ENCODE data around the gene CMSS1. TPM values are rescaled to one million over a fixed set of nuclear protein-coding genes. Genes with fewer than 3 reads are reported as not detected.
"Not testable (repeated sequence)": the region's sequence is repeated elsewhere in the genome, so short reads cannot be mapped to it uniquely, and the experiment has no call there.

Gene CMSS1
- total RNA-seq, 4 donors from 2014 or later = 11.2 to 16.3 (median 14.1) TPM

GRCh38 chr3:100047455-100048141, 229.9 kb downstream of the CMSS1 start:
- Histone ChIP-seq H3K36me3 (no peaks in the 10 kb centered on the region), H3K27me3 (no peaks in the 10 kb centered on the region), H3K9me3 (no peaks in the 10 kb centered on the region), H3K4me1 (peaks cover 40 to 56% (median 47%) of the 10 kb centered on the region in 4 donors), H3K27ac (replicated peaks in 1 of 4) (peak overlapping the region; percentile 68 to 93 (median 84)), H3K4me3 (peak overlapping the region in 2 of 4 donors; percentile 8 to 20)
- DNase-seq (ENCODE audit: extremely low spot score) = no peak
- TF ChIP-seq POLR2AphosphoS5 (IDR thresholded peaks at IDR 0.05) = peak in 1 of 2 donors; percentile 22
- TF ChIP-seq CTCF (IDR thresholded peaks at IDR 0.05) = no peak
- TF ChIP-seq EP300 (IDR thresholded peaks at IDR 0.05) = no peak
- 52% methylated on average over 6 of the region's 6 CpGs for WGBS
- intact Hi-C loops (cut with DNase I) = loop anchor here (10.0 kb wide), 1 partner anchor 203 kb away; no protein-coding TSS in a partner anchor

- peak overlapping the region; percentile 68 to 93 (median 84) for H3K27ac ChIP-seq (replicated peaks in 1 of 4)
- H3K4me3 ChIP-seq = no peak overlapping the region
- no peaks in the 10 kb centered on the region for H3K36me3 ChIP-seq
- WGBS = 100% methylated on average over 3 of the region's 3 CpGs
- DNase-seq (ENCODE audit: extremely low spot score) = no peak
- H3K4me1 ChIP-seq = peaks cover 34 to 49% (median 41%) of the 10 kb centered on the region in 4 donors
- H3K27me3 ChIP-seq = no peaks in the 10 kb centered on the region
- intact Hi-C loops (cut with DNase I) = loop anchor here (10.0 kb wide), 1 partner anchor 203 kb away; no protein-coding TSS in a partner anchor
- no peaks in the 10 kb centered on the region for H3K9me3 ChIP-seq
- TF ChIP-seq POLR2AphosphoS5 (IDR thresholded peaks at IDR 0.05) (no peak), CTCF (IDR thresholded peaks at IDR 0.05) (no peak), POLR2A (IDR thresholded peaks at IDR 0.05; ENCODE audit: low read depth) (no peak), EP300 (IDR thresholded peaks at IDR 0.05) (no peak)
Observed at GRCh38 chr3:100048248-100048647, 230.6 kb downstream of the CMSS1 start.

GRCh38 chr3:100051513-100051912, 233.9 kb downstream of the CMSS1 start:
- DNase-seq (ENCODE audit: extremely low spot score); H3K4me3 ChIP-seq; H3K9me3 ChIP-seq; H3K27me3 ChIP-seq; H3K36me3 ChIP-seq; intact Hi-C loops (cut with DNase I); H3K27ac ChIP-seq (replicated peaks in 1 of 4): not testable (repeated sequence)
- H3K4me1 ChIP-seq = peaks cover 16 to 22% (median 21%) of the 10 kb centered on the region in 4 donors
- WGBS = 95% methylated on average over 3 of the region's 3 CpGs

GRCh38 chr3:100053951-100054620, 236.4 kb downstream of the CMSS1 start:
- H3K36me3 ChIP-seq = no peaks in the 10 kb centered on the region
- no peaks in the 10 kb centered on the region for H3K9me3 ChIP-seq
- no peak overlapping the region for H3K4me3 ChIP-seq
- no peak for TF ChIP-seq POLR2AphosphoS5 (IDR thresholded peaks at IDR 0.05)
- TF ChIP-seq POLR2A (IDR thresholded peaks at IDR 0.05; ENCODE audit: low read depth) = no peak
- no peak for TF ChIP-seq CTCF (IDR thresholded peaks at IDR 0.05)
- no peak for TF ChIP-seq EP300 (IDR thresholded peaks at IDR 0.05)
- no peaks in the 10 kb centered on the region for H3K27me3 ChIP-seq
- H3K4me1 ChIP-seq = peaks cover 0 to 9% (median 3%) of the 10 kb centered on the region in 4 donors
- intact Hi-C loops (cut with DNase I) = no loop called here
- no peak for DNase-seq (ENCODE audit: extremely low spot score)
- no peak overlapping the region for H3K27ac ChIP-seq (replicated peaks in 1 of 4)
- 93% methylated on average over 6 of the region's 6 CpGs for WGBS

DNA sequence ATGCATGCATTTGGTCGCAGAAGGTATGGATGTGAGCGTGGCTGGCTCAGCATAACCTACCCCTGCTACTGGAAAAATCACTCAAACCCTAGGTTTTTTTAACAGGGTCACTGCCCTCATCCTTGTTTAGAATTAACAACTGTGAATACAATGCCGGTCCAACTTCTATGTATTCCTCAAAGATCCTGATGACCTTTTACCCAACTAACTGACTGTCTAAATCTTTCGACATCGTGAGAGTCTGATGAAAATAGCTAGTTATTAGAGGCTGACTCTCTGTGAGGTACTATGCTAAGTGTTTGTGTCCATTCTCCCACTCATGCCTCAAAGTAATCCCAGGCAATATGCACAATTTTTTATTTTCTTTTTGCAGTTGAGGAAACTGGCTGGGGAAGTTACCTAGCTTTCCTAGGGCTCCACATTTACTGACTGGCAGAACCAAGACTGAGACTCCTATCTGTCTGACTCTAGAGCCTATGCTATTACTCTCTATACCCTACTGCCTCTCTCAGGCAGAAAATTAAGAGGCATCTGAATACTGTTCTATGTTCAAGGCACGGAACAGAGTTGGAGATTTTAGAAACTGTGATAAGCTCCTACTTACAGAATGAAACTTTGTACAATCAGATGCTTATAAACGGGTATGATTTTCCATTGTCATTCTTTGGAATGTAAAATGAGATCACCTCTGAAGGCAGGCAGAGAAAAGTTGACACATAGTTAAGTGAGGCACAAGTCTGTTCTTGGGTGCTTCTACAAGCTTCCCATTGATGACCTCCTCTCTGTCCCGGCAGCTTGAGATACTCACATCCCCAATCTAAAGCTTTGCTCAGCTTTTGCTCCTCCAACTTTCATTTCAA, 240.3 kb downstream of the CMSS1 start:
- Histone ChIP-seq H3K27ac (replicated peaks in 1 of 4) (no peak overlapping the region), H3K4me3 (no peak overlapping the region), H3K4me1 (peaks cover 0 to 9% (median 3%) of the 10 kb centered on the region in 4 donors), H3K36me3 (no peaks in the 10 kb centered on the region), H3K9me3 (no peaks in the 10 kb centered on the region), H3K27me3 (no peaks in the 10 kb centered on the region)
- 85% methylated on average over 8 of the region's 8 CpGs for WGBS
- TF ChIP-seq CTCF (IDR thresholded peaks at IDR 0.05) (peak in 1 of 3 experiments; percentile 3), POLR2A (IDR thresholded peaks at IDR 0.05; ENCODE audit: low read depth) (no peak)
- no peak for DNase-seq (ENCODE audit: extremely low spot score)
- intact Hi-C loops (cut with DNase I) = no loop called here

All from esophagus muscularis mucosa (tissue), 4 donors.